ENCODE results near the gene SEMA5A.

SEMA5A gene

DNA sequence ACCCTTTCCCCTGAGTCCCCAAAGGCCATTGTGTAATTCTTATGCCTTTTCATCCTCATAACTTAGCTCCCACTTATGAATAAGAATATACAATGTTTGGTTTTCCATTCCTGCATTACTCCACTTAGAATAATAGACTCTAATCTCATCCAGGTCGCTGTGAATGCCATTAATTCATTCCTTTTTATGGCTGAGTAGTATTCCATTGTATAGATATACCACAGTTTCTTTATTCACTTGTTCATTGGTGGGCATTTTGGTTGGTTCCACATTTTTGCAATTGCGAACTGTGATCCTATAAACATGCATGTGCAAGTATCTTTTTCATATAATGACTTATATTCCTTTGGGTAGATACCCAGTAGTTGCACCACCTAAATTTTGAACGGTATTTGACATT, 101.5 kb downstream of the SEMA5A start:
- DNase-seq (ENCODE audit: low read depth in 1 of 2, low spot score in 1 of 2): no peak

DNA sequence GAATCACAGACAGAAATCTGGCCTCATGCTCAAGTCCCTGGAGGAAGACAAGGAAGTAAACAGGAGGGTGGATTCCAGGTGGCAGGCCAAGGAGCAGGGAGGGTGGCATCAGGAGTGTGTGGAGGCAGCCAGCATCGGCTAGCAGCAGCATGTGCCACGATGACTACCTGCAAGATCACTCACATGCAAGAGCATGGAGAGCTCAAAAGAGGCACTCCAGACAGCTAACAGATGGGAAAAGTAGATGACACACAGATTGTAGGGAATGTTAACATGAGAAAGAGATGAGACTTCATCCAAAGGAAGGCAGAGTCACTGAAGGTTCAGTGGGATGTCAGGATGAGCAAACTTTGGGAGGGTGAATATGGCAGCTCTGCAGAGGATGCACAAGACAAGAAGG, 104.3 kb downstream of the SEMA5A start:
- no peak for DNase-seq (ENCODE audit: low read depth in 1 of 2, low spot score in 1 of 2)

DNA sequence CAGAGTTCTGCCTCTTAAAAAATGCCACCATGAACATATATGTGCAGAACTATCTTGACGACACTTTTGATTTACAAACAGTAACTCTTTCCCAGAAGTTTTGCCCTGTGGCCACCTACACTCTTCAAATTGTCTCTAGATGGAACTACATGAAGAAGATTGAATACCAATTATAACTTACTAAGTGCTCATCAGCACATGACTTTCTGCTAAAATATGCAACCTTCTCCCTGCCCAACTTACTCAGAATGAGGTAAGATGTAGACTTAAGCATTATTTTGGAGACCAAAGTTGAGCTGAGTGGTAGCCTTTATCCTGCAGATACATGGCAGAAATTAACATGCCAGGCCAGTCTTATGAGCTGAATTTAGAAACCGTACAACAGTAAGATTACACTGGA, 105.4 kb downstream of the SEMA5A start:
- DNase-seq (ENCODE audit: low read depth in 1 of 2, low spot score in 1 of 2): no peak

DNA sequence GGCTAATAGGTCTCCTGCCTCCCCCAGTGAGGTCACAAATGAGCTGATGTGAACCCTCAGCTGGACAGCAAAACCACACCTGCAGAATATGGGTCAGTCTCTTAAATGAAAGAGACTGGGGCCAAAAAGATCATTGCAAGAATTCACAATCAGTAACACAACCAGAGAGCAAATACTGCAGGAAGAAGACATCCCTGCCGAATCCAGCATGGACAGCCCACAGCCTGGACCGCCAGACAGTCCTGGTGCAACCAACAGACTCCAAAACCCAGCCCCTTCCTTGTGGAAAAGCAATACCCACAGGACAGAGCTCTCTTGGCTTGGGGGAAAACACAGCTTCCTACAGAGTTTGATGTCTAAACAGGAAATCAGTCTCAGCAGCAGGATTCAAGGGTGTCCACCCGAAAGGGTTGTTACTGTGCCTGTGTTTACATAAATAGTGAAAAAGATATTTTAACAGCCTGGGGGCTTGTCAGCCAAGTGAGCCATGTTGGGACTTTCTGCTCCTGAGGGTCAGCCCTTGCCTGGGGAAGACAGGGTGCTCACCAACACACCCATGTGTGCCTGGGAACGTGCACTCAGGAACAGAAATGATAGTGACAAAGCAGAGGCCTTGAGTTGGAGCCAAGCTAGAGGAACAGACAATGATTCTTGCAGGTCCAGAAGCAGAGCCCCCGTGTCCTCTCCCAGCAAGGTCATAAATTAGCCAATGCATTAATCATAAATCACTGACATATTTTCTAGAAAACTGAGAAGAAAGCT, 106.2 kb downstream of the SEMA5A start:
- no peak for DNase-seq (ENCODE audit: low read depth in 1 of 2, low spot score in 1 of 2)

DNA sequence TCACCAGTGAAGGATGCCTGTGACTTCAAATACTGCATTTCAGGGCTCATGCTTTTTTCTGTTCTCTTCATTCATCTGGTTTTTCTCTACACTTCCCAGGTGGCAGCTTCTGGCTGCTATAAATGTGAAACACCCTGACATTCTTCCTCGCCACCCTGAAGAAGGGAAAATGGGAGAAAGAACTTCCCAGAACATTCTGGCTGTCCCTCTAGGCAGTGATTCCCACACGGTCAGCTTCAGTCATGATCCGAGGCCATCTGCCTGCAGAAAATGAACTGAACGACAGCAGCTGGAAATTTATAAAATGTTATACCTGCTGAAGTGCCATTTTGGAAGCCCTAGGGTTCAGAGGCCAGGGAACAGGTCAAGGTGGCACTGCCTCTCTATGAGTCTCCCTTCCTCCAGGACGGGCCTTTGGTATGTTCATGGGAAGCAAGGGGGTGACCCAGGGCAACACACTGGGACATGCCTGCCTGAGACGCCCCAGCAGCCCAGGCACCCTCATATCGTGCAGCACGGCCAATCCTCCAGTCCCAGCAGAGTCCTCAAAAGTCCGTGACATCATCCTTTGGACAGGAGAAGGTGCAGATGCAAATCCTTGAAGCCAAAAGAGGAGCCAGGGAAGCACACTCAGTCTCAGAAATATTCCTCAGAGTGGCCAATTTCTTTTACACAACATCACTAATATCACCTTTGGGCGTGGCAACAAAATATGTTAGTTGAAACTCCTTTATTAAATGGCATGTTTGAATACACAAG, 107.1 kb downstream of the SEMA5A start:
- no peak for DNase-seq (ENCODE audit: low read depth in 1 of 2, low spot score in 1 of 2)

DNA sequence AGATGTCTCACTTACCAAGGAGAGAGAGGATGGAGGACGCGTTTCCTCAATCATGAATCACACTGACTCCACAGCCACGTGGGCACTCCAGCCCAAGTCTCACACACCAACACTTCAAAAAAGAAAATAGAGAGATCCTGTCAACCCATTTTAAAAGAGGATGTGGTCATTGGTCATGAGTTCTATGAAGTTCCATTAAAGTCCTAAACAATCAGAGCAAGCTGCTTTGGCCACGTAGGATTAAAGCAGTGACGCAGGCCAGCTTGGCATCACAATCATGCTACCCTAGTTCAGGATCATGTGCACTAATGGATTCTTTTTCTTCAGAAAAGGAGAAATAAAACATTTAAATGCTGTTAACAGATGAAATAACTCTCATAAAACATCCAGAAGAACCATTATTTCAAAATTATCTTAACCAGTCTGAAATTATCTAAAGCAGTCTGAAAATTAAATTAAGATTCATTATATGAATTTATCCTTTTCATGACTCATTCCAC, 108.1 kb downstream of the SEMA5A start:
- DNase-seq (ENCODE audit: low read depth in 1 of 2, low spot score in 1 of 2): no peak

DNA sequence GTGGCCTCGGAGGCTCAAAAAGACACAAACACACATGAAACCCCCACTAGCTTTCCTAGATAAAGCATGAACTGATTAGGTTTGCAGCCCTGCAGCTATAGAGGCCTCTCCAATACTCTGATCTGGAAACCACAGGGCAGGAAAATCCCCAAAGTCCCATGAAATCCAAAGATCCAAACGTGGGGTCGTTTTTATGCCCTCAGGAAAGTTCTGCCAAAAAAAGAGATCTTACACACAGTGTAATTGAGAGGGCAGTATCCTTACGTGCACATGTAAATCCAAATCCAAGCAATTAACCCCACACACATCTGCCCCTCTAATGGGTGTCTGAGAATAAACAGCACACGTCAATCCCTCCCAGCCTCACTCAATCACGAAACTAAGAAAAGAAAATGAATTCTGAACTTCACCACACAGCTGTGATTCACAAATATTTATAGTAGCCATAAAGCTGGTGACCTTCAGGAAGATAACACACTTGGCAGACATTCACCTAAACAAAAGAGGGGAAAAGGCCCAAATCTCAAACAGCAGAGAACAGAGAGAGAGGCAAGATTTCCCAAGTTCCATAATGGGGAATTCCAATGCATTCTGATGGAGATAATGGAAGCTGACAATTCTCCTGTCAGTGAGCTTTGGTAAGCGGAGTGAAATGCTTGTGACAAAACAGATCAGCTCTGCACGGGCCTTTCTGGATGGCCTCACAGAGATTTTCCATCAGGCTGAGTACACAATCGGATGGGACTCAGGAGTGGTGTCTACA, 114.2 kb downstream of the SEMA5A start:
- DNase-seq (ENCODE audit: low read depth in 1 of 2, low spot score in 1 of 2): no peak

DNA sequence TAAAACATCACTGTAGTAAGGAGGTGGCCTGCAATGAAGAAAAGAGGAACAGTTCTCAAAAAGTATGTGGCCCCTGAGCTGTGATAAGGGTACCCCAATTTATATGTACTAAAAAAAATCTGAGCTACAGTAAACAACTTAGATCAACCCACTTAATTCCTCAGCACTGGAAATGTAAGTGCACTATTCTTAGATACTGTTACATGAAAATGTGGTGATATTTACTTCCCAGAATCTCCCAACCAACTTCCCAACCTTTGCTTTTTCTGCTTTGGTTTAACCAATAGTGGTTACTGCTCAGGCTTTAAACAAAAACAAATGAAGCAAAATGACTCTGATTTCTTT, 114.8 kb downstream of the SEMA5A start:
- no peak for DNase-seq (ENCODE audit: low read depth in 1 of 2, low spot score in 1 of 2)

DNA sequence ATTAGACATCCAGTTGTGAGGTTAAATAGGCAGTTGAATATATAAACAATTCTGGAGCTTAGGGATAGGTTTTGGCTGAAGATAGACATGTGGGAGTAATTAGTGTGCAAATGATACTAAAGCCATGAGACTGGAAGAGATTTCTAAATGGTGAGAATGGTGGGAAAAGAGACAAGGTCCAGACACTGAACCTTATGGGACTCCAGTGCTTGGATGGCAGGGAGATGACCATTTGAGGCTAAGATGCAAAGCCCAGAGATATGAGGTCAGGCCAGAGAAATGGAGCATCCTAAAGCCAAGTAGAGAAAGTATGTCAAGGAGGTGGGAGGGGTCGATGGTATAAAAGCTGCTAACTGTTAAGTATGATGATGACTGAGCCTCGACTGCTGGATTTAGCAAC, 115.6 kb downstream of the SEMA5A start:
- DNase-seq (ENCODE audit: low read depth in 1 of 2, low spot score in 1 of 2): no peak

DNA sequence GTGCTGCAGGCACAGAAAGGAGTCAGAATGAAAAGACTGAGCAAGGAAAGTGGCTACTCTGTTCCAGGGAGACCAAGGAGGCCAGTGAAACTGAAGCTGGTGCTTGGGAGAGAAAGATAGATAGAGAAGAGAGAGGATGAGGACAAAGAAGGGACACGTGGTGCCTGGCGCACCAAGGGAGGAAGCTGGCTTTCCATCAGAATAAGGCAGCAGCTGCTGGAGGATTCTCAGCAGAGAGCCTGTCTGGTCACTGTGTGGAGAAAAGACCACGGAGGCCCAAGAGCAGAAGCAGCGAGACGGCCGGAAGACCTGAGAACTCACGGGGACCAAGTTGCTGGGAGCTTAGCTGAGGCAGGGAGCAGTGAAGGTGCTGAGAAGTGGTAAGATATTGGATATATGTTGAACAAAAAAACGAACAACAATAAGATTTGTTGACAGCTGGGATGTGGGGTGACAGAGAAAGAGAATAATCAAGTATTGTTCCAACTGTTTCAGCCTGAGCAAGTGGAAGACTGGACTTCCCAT, 116.1 kb downstream of the SEMA5A start:
- no peak for DNase-seq (ENCODE audit: low read depth in 1 of 2, low spot score in 1 of 2)

DNA sequence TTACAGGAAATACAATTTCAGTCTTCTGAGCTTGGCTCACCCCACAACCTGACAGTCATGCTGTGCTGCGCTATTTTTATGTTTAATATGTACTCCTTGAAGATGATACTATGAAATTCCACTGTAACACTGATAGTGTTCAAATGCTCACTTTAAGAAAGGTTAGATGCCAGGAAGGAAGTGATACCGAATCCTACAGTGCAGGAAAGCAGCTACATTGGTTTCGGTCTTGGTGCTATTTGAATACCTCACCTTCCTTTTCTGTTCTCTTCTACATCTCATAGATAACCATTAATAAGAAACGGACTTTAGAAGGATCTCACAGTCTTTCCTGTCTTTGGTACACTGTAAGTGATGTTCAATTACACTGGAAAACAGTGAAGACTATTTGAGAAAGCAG, 117.6 kb downstream of the SEMA5A start:
- DNase-seq (ENCODE audit: low read depth in 1 of 2, low spot score in 1 of 2): no peak

DNA sequence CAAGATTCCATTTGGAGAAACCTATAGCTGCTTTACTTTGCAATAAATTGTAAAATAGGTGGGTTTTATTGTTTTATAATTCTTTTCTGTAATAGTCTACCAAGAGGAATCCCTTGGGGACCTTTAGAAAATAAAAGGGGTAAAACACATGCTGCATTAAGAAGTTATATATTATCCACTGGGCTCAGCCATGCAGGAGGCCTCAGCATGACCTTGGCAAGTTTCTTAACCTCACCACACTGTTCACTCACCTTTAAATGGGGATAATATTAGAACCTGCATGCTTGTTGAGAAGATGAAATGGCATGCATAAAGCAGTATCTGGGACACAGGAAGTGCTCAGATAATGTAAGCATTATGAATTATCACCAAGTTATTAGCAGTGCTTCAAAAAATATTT, 120.2 kb downstream of the SEMA5A start:
- no peak for DNase-seq (ENCODE audit: low read depth in 1 of 2, low spot score in 1 of 2)

DNA sequence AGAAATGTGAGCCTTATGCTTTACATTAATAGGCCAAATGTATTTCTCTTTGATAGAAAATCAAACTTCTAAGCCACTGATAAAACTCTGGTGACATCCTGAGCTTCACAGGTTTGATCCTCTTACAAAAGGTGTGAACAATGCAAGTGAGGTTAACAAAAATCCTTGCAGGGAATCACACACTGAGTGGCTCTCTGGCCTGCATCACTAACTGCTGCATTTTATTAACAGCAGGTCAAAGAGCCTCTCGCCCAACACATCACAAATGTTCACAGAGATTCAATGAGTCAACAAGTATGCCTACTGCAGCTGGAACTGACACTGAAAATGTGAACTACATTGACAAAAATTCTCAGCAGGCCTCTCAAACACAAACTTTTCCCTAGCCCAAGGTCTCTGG, 122.3 kb downstream of the SEMA5A start:
- DNase-seq (ENCODE audit: low read depth in 1 of 2, low spot score in 1 of 2): no peak

DNA sequence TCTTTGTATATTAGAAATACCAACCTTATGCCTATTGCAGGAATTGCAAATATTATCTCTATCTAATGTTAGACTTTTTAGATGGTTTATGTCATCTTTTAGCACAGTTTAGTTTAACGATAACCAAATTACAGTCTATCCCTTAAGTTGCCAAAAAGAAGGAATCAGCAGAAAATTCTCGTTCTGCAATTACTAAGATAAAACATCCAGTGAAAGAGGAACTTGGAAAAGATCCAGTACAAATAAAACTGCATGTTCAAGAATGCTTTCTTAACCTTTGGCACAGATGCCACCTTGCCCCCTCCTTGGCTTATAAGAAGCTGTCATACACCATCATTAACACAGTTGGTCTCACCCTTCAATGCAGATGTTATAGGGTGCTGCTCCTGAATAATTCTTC, 124.0 kb downstream of the SEMA5A start:
- DNase-seq (ENCODE audit: low read depth in 1 of 2, low spot score in 1 of 2): no peak

DNA sequence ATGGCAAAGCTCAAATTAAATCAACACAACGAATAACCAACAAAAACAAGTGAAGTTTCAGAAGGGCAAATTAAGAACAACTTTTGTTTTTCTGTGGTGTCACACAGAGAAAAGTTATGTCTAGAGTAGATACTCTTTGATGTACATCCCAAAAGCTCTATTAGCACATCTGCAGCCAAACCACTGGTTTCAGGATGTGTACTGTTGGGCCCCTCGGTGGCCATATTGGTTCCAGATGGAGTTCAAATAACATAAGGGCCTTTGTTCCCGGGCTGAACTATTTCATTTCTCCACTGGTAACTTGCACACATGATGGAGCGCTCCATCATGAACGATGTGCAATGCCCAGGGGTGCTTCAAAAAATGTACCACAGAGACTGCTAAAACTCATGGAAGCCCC, 126.1 kb downstream of the SEMA5A start:
- no peak for DNase-seq (ENCODE audit: low read depth in 1 of 2, low spot score in 1 of 2)

DNA sequence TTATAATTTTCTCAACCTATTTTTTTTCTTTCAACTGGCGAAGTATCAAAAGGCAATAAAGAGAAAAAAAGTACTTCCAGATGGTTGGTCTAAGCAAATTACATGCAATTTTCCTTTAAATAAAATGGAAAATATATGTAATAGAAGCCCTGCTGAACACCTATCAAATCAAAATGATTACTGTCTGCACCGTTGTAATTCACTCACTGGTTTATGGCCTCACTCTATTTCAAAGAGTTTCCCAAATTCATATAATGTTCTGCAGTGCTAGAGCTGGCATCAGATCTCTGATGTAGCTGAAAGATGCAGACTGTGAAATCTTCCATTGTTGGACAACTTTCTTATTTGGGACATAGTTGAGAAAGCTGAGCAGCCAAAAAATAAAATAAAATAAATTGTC, 130.3 kb downstream of the SEMA5A start:
- DNase-seq (ENCODE audit: low read depth in 1 of 2, low spot score in 1 of 2): no peak

DNA sequence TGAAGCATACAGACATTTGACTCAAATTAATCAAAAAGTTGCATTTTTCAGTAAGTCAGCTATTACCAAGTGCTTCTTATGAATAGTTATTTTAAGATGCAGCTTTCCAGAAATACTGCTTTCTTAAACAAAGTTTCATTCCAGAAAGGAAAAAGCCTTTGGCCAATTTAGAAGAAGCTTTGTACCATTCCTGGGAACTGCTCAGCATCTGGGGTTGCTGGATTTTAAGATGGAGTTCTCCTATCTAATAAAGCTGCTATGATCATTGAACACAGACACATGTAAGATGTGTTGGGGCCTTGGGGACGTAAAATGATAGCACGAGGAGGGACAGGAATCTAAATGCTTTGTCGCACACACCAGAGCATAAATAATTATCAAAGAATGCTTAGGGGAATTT, 130.8 kb downstream of the SEMA5A start:
- DNase-seq (ENCODE audit: low read depth in 1 of 2, low spot score in 1 of 2): no peak

DNA sequence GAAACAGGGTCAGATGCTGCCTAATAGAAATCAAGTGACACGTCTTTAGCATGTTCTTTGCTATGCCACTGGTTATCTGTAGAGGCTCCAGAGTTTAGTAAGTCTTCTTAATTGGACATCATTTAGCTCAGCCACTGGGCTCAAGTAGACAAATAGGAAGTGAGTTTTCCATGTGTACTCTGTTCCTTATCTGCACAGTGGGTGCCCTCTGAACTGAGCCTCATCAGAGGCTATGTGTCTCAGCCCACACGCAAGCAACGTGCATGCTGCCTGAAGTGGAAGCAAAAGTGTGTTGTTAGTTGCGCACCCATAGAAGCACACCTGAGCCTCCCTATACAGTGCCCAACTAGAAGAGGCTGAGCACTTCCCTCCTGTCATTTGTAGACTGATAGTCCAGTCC, 134.7 kb downstream of the SEMA5A start:
- DNase-seq (ENCODE audit: low read depth in 1 of 2, low spot score in 1 of 2): no peak

DNA sequence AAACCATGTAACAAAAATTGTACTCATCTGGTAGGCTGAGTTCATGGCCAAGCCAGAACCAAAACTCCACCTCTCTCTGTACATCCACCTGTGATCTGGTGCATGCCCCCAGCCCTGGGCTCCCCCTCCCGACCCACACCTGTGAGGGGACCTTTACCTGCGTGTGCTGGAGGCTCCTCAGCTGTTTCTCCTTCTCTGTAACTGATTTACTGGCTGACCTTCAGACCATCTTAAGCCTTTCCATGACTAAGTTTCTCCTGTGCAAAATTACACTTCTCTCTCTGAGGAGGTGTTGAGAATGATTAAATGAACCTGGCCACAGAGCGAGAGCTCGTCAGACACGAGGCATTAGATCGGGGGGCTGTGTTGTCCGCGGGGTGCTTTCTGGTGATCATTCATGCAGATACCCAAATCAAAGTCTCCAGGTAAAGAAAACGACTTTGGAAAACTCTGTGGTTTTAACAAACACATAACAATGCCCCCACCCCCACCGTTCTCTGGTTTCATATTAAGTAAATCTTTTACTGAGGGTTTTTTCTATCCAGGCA, 136.4 kb downstream of the SEMA5A start:
- no peak for DNase-seq (ENCODE audit: low read depth in 1 of 2, low spot score in 1 of 2)

DNA sequence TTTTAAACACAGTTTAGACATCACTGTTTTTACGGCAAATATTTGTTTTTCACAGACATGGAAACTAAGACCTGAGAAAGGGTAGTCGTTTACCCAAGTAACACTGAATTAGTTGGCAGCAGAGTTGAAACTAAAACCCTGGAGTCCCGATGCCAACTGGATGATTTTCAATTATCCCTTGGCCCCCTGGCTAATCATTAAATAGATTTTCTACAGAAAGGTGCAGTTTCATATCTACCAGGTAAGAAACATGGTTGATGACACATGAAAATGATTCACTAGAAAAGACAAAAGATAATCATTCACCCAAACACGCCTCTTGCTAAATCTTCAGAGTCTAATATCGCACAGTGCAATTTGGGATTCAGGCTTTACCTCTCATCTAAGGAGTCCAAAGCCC, 136.9 kb downstream of the SEMA5A start:
- no peak for DNase-seq (ENCODE audit: low read depth in 1 of 2, low spot score in 1 of 2)

DNA sequence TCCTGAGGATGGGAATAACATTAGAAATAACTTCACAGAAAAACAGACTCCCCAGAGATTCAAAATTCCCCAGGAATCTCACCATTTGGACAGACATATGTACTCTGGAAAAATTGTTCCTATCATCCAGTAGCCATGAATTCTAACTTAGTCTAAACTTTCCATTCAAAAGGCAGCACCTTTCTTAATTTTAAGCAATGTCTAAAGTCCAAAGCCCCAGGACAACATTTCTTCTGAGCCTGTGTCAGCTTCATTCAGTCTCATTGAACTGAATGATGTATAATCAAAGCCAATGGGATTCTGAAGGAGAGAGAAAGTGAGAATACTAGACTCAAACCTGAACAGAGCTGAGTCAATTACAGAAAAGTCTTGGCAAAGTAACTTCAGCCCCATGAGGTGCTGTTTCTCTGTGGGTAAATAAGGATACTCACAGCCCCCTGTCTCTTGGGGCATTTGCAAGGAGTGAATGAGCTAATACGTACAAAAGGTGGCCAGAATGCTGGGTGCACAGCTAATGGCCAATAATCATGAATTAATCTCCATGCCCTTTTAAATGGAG, 140.6 kb downstream of the SEMA5A start:
- no peak for DNase-seq (ENCODE audit: low read depth in 1 of 2, low spot score in 1 of 2)

Measured in activated CD4-positive, alpha-beta T cell treated with anti-CD3 and anti-CD28 coated beads, Interleukin-2, amount 50 U/mL, for 24 hours (primary cell).